Gastroesophageal sphincter (tissue), 3 donors: ENCODE results near the gene LRRK2.

ENCODE experiments used
- POLR2A ChIP-seq, 2 donors: fragments of 450-650 bp; IDR thresholded peaks; one replicate each; pipeline ENCODE4 v1.6.1; 2017; ENCODE audit warnings: antibody characterized with exemption in 2 of 2, mild to moderate bottlenecking in 2 of 2, moderate library complexity in 1 of 2
- TF ChIP-seq, protein P1 (sequence below), 4 experiments: fragments of 200-600 bp in 2 of 4; fragments of 450-650 bp in 2 of 4; sonication (generic) in 1 of 4; IDR thresholded peaks; one replicate each; pipeline ENCODE4 v1.5.1; 2017 to 2019; ENCODE audit warnings: antibody characterized with exemption in 4 of 4, mild to moderate bottlenecking in 2 of 4, moderate library complexity in 2 of 4

DNA sequence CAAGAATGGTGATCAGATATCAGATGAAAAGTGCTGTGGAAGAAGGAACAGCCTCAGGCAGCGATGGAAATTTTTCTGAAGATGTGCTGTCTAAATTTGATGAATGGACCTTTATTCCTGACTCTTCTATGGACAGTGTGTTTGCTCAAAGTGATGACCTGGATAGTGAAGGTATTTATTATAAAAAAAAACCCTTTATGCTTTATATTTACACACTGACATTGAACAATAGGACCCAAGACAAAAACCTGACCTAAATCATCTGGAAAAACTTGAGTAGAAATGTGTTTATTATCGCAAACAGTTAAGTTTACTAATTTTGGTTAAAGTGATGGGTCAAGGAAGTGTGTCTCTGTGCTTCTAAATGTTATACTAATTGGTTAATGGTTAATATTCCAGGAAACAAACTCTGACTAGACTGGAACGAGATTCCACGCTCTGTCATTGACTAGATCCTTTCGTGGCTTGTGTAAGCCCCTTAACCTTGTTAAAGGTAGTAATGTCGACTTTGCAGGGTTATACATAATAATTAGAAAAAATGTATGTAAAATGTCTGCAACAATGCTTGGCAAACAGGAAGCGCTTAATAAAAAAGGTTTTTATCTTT is 62.7 kb downstream of the LRRK2 start:
- TF ChIP-seq, protein P1, sequence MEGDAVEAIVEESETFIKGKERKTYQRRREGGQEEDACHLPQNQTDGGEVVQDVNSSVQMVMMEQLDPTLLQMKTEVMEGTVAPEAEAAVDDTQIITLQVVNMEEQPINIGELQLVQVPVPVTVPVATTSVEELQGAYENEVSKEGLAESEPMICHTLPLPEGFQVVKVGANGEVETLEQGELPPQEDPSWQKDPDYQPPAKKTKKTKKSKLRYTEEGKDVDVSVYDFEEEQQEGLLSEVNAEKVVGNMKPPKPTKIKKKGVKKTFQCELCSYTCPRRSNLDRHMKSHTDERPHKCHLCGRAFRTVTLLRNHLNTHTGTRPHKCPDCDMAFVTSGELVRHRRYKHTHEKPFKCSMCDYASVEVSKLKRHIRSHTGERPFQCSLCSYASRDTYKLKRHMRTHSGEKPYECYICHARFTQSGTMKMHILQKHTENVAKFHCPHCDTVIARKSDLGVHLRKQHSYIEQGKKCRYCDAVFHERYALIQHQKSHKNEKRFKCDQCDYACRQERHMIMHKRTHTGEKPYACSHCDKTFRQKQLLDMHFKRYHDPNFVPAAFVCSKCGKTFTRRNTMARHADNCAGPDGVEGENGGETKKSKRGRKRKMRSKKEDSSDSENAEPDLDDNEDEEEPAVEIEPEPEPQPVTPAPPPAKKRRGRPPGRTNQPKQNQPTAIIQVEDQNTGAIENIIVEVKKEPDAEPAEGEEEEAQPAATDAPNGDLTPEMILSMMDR (IDR thresholded peaks at IDR 0.05), result no peak
- TF ChIP-seq POLR2A (IDR thresholded peaks at IDR 0.05), result no peak
